ENCODE results near the gene RERE.

Gene RERE

DNA sequence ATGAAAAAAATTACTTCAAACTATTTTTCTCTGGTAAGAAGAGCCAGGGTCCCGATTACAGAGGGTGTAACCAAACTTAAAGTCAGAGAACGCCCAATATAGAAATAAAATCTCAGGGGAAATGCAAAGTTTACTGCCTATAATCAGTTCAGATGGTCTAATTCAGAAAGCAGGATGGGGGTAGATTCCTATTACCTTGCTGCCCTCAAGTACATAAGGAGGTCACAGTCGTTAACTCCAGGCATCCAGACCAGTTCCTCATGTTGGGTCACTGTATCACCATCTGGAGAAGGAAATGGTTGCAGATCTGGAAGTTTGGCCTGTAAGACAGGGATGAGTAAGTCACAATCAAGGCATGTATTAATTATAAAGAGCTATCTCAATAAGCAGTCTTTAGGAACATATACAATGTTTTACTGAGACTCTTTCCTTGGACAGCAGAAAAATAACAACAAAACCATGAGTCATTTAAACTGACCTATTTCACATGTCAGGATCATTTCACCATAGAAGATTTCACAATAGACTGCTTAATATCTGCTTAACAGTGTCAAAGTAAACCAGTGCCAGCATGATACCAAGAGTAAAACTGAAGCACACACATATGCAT, 320.1 kb downstream of the RERE start:
- DNase-seq = no peak

DNA sequence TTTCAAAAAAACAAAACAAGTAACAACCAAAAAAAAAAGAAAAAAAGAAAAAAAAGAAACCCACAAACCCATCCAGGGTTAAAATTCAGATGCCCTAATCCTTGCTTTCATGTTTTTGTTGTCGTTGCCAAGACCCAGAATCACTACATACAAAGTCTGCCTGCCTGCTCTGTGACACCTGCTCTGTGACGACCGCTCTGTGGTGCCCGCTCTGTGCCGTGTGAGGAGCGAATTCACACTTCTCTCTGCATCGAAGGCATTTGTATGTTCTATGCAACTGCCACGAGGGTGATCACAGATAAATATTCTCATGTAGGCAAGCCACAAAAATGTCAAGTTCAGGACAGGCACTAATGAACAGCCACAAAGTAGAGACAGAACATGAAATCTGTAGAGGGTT, 321.0 kb downstream of the RERE start:
- DNase-seq = no peak

DNA sequence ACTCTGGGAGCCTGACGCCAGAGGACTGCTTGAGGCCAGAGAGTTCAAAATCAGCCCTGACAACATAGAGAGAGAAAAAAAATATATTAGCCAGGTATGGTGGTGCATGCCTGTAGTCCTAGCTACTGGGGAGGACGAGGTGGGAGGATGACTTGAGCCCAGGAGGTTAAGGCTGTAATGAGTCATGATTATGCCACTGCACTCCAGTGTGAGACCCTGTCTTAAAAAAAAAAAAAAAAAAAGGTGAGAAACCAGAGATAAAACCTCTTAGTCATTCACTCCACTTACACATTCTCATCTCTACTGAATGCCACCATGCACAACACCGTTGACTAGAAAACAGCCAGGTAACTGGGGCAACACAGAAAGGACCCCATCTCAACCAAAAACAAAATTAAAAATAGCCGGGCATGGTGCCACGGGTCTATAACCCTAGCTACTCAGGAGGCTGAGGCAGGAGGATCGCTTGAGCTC, 321.5 kb downstream of the RERE start:
- no peak for DNase-seq

DNA sequence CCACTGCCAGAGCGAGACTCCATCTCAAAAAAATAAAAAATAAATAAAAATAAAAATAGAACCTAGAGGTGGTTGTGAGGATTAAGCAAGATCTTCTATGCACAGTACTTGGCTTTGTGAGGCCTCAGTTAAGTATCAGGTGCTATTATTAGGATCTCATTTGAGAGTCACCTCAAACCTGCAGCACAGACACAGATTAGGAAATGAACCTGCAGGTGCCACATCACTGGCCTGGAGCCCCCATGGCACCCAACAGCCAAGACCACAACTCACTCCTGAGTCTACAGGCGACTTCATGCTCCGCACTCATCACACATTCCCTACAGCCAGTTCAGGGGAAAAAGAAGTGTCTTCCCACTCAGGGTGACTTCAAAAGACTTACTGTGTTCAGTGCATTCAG, 322.8 kb downstream of the RERE start:
- no peak for DNase-seq

DNA sequence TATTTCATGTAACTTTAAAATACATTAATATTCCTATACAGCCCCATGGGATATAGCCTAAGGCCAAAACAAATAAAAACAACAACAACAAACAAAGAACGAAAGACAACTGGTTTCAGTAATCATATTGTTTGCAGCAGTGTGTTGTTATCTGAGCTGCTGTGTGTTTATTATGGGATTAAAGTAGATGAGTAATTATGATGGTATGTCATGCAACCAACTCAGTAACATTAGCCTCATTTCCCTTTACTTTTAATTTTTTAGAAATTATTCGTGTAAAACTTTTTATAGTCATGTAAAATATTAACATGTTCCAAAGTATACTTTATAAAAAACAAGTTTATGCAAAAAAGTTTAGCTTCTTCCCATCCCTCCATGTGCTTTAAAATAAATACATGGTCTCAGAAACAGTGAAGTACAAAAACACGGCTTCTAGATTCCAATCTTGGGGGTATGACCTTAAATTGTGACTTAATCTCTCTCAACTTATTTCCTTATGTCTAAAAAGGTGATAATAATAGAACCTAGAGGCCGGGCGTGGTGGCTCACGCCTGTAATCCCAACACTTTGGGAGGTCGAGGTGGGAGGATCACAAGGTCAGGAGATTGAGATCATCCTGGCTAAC, 323.4 kb downstream of the RERE start:
- DNase-seq = no peak

DNA sequence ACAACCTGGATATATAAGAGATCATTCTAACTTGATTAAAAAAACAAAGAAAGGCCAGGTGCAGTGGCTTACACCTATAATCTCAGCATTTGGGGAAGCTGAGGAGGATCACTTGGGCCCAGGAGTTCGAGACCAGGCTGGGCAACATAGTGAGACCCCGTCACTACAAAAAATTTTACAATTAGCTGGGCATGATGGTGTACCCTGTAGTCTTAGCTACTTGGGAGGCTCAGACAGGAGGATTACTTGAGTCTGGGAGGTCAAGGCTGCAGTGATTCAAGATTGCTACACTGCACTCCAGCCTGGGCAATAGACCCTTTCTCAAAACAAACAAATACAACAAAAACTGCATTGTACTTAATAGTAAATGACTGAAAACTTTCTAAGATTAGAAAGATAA, 330.2 kb downstream of the RERE start:
- no peak for DNase-seq

DNA sequence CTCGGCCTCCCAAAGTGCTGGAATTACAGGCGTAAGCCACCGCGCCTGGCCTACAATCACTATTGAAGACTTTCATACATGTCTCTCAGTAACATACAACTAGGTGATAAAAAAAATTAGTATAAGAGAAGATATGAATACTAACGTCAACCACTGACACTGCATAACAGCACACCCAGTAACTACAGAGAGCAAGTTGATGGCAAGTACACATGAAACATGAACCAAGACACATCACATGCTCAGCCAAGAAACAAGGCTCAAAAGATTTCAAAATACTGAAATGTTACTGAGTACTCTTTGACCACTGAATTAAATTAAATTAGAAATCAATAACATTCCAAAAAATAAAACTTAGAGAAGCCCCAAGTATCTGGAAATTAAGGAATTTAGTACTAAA, 331.4 kb downstream of the RERE start:
- DNase-seq = no peak

DNA sequence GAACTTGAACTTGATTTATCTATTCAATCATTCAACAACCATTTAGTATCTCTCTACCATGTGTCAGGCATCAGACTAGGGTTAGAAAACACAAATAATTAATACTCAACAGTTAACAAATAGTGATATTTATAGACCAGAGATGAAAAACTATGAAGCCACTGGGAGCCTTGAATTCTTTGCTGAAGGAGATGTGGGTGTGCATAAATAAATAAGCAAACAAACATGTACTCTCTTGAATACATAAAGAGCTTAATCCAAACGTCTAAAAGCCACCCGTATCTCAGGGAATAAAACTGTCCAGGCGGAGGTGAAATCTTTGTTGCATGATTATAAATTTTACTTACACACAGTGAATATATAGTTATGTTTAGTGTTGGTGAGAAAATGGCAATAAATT, 333.9 kb downstream of the RERE start:
- DNase-seq = no peak

DNA sequence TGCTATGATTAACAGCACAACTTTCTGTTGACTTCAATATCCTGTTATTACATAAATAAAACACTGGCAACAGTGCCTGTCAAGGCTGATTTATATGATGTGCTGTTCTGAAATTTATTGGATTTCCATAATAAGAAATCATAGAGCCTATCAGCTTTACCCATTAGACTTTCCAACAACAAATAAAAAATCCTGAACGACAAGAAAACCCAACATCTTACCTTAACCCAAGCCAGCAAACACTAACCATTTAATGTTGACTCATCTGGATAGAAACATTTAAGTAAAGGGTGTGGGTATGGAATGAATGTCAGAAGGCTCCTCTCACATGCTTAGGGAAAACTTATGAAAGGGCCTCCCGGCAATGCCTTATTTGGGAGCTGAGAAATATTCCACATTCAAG, 334.5 kb downstream of the RERE start:
- no peak for DNase-seq

DNA sequence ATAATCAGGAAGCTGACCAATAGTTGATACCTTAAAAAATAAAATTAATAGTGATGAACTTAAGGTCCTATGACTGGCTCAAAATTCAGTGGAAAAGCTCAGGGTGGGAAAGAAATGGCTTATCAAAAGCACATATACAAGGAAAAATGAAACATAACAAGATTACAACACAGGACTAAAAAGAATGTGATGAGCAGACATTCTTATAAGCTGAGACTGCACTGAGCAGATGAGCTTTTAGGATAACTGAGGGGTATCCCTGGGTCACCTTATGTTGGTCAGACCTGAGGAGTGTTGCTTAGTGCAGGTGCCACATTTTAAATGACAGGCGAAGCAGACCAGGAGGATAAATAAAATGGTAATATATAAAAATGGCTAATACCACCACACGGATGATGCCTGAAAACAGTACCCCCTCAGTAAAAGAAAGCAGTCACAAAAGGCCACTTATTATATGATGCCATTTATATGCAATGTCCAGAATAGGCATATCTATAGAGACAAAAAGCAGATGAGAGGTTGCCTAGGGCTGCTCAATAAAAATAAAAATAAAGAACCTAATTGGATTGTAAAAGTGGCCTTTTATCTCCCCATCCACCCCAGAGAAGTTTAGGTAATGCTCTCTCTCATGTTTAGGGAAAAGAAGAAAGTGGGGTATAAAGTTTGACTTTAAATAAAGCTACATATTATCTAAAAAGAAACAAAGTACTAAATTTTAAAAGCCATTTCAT, 335.6 kb downstream of the RERE start:
- DNase-seq = no peak

DNA sequence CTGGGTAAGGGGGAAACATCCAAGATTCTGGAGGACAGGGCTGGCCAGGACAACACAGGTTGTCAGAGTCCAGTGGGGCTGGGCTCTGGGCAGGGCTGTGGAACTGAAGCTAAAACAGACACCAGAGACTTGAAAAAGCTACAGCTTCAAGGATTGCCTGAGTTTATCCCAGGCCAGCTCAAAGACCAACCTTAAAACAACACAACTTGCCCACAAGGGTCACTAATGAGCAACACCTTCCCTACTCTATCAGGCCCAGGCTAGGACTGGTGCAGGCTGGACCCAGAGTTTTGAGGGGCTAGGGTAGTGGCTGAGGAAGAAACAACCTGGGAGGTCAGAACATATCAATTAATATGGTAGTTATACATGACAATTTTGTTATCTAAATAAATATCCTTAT, 338.9 kb downstream of the RERE start:
- DNase-seq = no peak

DNA sequence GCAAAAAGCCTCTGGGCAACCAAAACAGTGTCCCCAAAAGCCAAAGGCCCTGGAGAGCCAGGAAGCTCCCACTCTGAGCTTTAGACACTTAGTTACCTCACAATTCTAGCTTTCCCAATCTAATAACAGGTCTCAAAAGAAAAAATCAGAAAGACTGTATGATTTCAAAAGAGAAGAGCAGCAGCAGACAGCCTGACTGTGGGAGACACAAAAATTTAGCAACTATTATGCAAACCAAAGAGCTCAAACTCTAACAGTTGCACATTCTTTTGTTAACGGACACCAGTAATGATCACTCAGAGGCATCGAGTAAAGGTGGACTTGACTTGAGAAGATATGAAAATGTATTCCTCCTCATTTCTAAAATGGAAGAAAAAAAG, 339.5 kb downstream of the RERE start:
- DNase-seq = no peak

DNA sequence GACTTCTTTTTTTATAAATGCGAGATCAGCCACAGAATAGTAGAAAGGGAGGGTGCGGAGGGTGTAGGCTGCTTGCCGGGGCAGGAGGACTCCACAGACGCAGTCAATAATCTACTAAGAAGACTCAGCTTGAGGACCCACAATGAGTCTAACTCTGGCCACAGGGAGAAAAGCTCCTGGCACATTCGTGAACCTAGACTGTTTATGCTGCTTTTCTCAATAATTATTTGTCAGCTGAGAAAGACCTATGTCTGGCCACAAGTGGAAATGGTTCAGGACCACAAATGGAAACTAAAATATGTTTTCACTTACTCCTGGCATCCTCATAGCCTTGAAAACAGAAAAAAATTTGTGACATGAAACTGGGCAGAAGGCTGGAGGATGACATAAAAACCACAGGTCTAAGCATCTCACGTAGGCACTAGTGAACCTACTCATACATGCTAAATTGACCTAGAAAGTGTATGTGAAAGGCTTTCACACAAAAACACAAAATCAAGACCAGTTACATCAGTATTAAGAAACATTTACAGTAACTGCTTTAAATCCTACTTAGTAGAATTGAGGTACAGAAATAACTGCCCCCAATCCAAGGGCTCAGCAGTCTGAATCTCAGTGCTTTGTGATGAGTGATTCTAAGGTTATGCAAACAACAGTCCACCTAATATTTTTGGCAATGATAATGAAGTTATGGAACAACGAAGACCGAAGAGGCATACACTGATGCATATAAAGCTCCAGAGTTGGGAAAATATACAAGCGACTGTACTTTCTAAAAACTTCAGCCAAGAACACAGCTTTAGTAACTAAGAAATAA, 340.1 kb downstream of the RERE start:
- DNase-seq = no peak

DNA sequence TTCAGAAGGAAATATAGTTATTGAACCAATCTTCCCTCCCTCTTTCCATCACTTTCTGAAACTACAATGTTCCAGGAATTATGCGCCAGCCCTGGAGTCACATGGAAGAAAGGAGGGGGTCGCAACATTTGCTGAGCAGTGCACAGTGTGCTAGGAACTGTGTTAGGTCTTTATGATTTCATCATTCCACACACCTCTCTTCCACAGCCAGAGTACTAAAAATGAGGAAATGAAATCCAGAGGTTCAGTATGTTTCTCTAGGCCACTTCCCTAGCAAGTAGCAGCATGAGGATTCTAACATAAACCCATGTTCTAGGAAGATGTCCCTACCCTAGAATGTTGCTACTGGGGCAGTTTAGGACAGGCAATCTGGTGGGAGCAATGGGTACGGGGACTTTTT, 341.4 kb downstream of the RERE start:
- DNase-seq = no peak

DNA sequence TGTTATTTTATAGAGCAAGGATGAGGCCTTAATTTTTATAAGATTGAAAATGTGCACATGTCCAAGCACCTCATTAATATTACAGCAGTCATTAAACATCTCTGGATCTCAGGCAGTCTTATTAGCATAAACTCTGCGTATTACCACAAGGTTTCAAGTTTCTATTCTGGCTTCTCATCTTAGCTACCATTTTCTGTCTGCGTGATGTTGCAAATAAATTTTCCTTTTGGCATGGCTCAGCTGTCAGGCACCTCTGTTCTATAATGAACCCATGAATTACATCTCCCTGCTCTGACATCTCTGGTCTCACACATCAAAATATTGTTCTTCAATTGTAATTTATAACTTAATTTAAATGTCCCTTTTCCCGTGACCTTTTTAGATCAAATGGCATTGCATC, 343.1 kb downstream of the RERE start:
- no peak for DNase-seq

DNA sequence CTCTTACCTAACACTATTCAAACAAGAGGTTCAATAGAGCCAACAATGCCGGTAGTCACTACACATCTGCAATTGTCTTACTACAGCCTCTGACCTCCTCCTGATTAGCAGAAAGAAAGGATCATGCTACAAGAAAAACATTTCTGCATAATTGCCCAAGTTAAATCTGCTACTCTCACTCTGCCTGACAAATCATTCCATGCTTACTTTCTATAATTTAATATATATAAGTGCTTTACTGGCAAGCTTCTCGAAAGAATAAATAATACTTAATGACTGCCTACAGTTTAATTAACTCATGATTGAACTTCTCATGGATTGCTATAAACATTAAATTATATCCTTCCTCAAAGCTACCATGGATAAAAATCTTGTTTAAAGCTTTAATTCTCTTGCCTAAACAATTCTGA, 343.5 kb downstream of the RERE start:
- no peak for DNase-seq

DNA sequence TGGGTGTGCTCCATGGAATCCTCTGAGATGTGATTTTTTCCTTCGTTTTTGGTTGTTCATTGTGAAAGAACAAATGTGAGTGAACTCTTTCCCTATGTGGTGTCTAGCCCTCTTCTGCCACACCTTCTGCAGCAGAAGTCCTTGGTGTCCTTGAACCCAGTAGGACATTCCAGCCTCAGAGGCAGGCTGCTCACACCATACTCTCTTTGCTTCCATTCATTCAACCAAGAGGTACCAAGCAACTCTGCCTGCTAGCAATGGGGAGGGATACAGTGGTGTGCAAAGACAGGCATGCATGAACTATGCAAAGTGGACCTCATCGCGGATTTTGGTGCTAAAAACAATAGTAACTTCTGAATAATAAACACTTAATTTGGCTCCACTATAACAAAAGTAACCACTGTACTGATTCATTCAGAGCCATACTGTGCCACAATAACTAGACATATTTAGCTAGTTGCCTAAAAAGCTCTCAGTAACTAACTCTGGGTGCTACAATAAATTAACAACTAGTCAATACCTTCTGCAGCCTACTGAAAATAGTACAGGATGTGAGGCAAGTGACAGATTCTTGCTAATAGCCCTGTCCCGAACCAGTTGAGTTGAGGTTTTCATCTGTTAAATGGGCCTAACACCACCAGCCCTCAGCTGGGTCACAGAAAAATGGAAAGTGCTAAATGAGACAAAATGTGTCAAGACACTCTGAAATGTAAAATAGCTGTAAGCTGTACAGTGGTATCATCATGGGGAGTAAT, 344.1 kb downstream of the RERE start:
- DNase-seq = no peak

DNA sequence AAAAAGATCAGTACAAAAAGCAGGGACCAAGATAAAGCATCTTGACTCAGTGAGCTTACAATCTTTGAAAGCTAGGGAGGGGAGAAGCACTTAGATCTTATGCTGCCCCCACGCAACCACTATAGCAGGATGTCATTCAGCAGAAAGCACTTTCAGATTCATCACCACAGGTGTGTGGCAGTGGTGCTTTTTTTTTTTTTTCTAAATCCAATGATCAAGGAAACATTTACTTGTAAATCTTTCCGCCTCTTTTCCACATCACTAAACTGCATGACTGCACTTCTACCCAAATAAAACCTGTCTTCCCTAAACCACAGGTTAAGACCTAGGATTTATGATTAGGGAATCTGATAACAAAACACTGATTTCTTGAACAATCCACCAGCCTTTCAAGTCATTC, 344.8 kb downstream of the RERE start:
- DNase-seq = no peak

DNA sequence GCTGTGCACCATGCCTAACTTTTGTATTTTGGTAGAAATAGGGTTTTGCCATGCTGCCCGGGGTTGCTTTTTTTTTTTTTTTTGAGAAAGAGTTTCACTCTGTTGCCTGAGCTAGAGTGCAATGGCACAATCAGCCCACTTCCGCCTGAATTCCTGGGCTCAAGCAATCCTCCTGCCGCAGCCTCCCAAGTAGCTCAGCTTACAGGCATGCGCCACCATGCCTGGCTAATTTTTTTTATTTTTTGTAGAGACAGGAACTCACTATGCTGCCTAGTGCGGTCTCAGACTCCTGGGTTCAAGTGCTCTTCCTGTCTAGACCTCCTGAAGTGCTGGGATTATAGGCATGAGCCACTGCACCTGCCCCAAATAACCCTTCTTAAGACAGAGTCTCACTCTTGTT, 346.0 kb downstream of the RERE start:
- no peak for DNase-seq

DNA sequence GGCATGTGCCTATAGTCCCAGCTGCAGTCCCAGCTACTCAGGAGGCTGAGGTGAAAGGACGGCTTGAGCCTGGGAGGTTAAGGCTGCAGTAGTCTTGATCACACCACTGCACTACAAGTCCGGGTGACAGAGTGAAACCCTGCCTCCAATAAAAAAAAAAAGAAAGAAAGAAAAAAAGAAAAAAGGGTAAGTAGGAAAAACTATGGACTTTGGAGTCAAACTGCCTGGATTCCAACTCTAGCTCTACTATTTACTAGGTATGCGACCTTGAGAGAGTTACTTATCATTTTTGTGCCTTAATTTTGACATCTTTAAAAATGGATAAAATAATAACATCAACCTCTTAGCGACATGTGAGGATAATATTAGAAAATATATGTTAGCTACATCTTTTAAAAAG, 348.7 kb downstream of the RERE start:
- DNase-seq = no peak

DNA sequence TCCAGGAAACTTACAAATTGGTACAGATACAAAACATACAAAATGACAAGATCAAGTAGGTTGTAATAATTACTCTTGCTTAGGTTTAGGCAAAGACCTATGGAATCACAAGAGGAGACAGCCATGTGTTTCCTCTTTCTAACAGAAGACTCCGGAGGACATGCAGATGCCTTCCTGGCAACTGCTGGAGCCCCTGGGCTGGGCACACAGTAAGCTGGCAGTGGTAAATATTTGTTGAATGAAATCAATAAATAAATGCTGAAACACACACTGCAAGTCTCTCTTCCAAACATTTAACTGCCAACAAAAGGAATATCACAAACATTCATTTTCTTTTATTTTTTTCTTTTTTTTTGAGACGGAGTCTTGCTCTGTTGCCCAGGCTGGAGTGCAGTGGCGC, 350.1 kb downstream of the RERE start:
- DNase-seq = no peak

DNA sequence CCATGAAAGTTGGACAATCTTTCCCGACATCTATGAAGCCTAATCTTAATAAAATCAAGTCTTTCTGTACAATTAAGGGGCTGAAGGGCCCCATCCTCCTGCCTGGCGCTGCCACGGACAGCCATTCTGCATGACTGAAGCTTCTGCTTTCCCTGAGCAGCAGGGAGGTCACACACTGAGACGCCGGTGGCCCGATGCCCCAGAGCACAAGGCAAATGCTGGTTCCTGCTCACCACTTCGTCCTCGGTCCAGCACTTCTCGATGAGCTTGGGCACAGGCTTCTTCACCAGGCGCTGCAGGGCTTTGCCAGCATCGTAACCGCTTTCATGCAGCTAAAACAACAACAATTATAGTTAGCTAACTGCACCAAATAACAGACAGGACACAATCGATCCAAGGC, 351.7 kb downstream of the RERE start:
- no peak for DNase-seq

DNA sequence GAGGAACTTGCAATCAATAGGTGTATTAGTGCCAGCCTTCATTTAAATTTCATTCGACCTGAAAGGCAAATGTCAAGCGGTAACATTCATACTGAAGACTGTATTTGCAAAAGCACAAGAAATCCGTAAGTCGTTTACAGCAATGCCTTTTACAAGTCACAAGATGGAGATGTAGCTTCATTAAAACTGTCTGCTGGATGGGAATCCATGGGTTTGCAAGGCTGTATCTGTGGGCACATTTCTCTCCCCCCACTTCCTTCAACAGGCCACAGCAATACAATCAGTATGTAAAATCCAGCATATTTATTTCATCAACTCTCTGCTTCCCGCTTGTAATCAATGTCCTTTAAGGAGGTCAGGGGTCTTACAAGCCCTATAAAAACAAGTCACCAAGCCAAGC, 352.4 kb downstream of the RERE start:
- no peak for DNase-seq

Data from DMS153 (cell line).